HG03432 (cell line): ENCODE data around the gene DCC.

Experiments used
- ATAC-seq: cut with Tn5 transposase; IDR thresholded peaks from one replicate; pipeline ENCODE4 v1.9.1; 2021; ENCODE audit warnings: mild to moderate bottlenecking, moderate library complexity; ENCODE audit not compliant: unreplicated experiment

Gene DCC

GRCh38 chr18:52577795-52578194 is 237.8 kb downstream of the DCC start:
- ATAC-seq = no peak

GRCh38 chr18:52582061-52582460 is 242.1 kb downstream of the DCC start:
- ATAC-seq = no peak

GRCh38 chr18:52582516-52582915 is 242.5 kb downstream of the DCC start:
- no peak for ATAC-seq

- no peak for ATAC-seq
Measured at GRCh38 chr18:52588931-52589330, 248.9 kb downstream of the DCC start.

GRCh38 chr18:52596748-52597435 is 256.9 kb downstream of the DCC start:
- ATAC-seq = no peak

GRCh38 chr18:52598921-52599320 is 258.9 kb downstream of the DCC start:
- no peak for ATAC-seq

GRCh38 chr18:52602820-52603219 is 262.8 kb downstream of the DCC start:
- ATAC-seq = no peak

- no peak for ATAC-seq
Measured at GRCh38 chr18:52605345-52605744, 265.3 kb downstream of the DCC start.

GRCh38 chr18:52607985-52608384 is 268.0 kb downstream of the DCC start:
- ATAC-seq = no peak

GRCh38 chr18:52610451-52611115 is 270.6 kb downstream of the DCC start:
- no peak for ATAC-seq

GRCh38 chr18:52612406-52612805 is 272.4 kb downstream of the DCC start:
- no peak for ATAC-seq

- no peak for ATAC-seq
Measured at GRCh38 chr18:52615321-52615720, 275.3 kb downstream of the DCC start.

- peak; percentile 95 for ATAC-seq
Measured at GRCh38 chr18:52615943-52616342, 275.9 kb downstream of the DCC start.

- ATAC-seq = no peak
Measured at GRCh38 chr18:52617931-52618330, 277.9 kb downstream of the DCC start.

- ATAC-seq = no peak
Measured at GRCh38 chr18:52620926-52621439, 281.0 kb downstream of the DCC start.

- no peak for ATAC-seq
Measured at GRCh38 chr18:52624702-52625101, 284.7 kb downstream of the DCC start.

GRCh38 chr18:52636536-52636935 is 296.5 kb downstream of the DCC start:
- no peak for ATAC-seq

GRCh38 chr18:52648201-52648600 is 308.2 kb downstream of the DCC start:
- no peak for ATAC-seq

- ATAC-seq = no peak
Measured at GRCh38 chr18:52652391-52652790, 312.4 kb downstream of the DCC start.

- no peak for ATAC-seq
Measured at GRCh38 chr18:52657043-52657805, 317.2 kb downstream of the DCC start.

- no peak for ATAC-seq
Measured at GRCh38 chr18:52667463-52668065, 327.6 kb downstream of the DCC start.
